Activated gamma-delta T cell treated with anti-CD3 and anti-CD28 coated beads, Interleukin-2, amount 50 U/mL, for 16 hours (primary cell): ENCODE results near the gene CORO1C.
A peak's percentile ranks its signal among the peaks of the same experiment; 100 is the strongest.

Experiments
- DNase-seq: peaks from one replicate; pipeline ENCODE4 v3.0.0-alpha.2; 2020; ENCODE audit warnings: low read depth

Gene CORO1C

GRCh38 chr12:108696111-108696995 is 35.0 kb downstream of the CORO1C start:
- no peak for DNase-seq

- DNase-seq, result no peak
Observed at GRCh38 chr12:108694812-108695278, 36.5 kb downstream of the CORO1C start.

GRCh38 chr12:108693751-108694150 is 37.6 kb downstream of the CORO1C start:
- no peak for DNase-seq

GRCh38 chr12:108693186-108693730 is 38.1 kb downstream of the CORO1C start:
- DNase-seq, result no peak

- DNase-seq, result no peak
Observed at GRCh38 chr12:108691998-108692808, 39.1 kb downstream of the CORO1C start.

GRCh38 chr12:108691175-108691997 is 39.9 kb downstream of the CORO1C start:
- DNase-seq, result peak; percentile 39

- DNase-seq, result no peak
Observed at GRCh38 chr12:108690542-108691174, 40.7 kb downstream of the CORO1C start.

GRCh38 chr12:108690191-108690518 is 41.2 kb downstream of the CORO1C start:
- no peak for DNase-seq

GRCh38 chr12:108689314-108690190 is 41.8 kb downstream of the CORO1C start:
- DNase-seq, result no peak

- no peak for DNase-seq
Observed at GRCh38 chr12:108686780-108687179, 44.5 kb downstream of the CORO1C start.

- DNase-seq, result no peak
Observed at GRCh38 chr12:108685469-108686260, 45.7 kb downstream of the CORO1C start.

- no peak for DNase-seq
Observed at GRCh38 chr12:108683906-108684556, 47.3 kb downstream of the CORO1C start.

GRCh38 chr12:108681317-108681716 is 50.0 kb downstream of the CORO1C start:
- DNase-seq, result no peak

GRCh38 chr12:108679106-108679681 is 52.1 kb downstream of the CORO1C start:
- no peak for DNase-seq

- DNase-seq, result no peak
Observed at GRCh38 chr12:108678104-108678730, 53.1 kb downstream of the CORO1C start.

GRCh38 chr12:108677381-108677780 is 53.9 kb downstream of the CORO1C start:
- no peak for DNase-seq

GRCh38 chr12:108676707-108677106 is 54.6 kb downstream of the CORO1C start:
- no peak for DNase-seq

GRCh38 chr12:108675792-108676191 is 55.5 kb downstream of the CORO1C start:
- no peak for DNase-seq
